ENCODE measurements around the gene ZNF106. TPM values are rescaled to one million over a fixed set of nuclear protein-coding genes. Genes with fewer than 3 reads are reported as not detected.

ZNF106 gene
- total RNA-seq, 1 donor from 2014 or later = 87.8 TPM

GRCh38 chr15:42421376-42421775, 69.6 kb downstream of the ZNF106 start:
- DNase-seq (ENCODE audit: low spot score) = no peak
- intact Hi-C loops (cut with DNase I) = no loop called here
- no peak for ATAC-seq

GRCh38 chr15:42419369-42419768, 71.6 kb downstream of the ZNF106 start:
- intact Hi-C loops (cut with DNase I) = no loop called here
- ATAC-seq (peak; percentile 87), DNase-seq (ENCODE audit: low spot score) (no peak)

GRCh38 chr15:42413920-42414319, 77.0 kb downstream of the ZNF106 start:
- ATAC-seq (no peak), DNase-seq (ENCODE audit: low spot score) (no peak)
- intact Hi-C loops (cut with DNase I) = no loop called here

GRCh38 chr15:42411884-42412283, 79.1 kb downstream of the ZNF106 start:
- intact Hi-C loops (cut with DNase I) = no loop called here
- DNase-seq (ENCODE audit: low spot score) (no peak), ATAC-seq (no peak)

GRCh38 chr15:42409011-42409410, 81.9 kb downstream of the ZNF106 start:
- no peak for ATAC-seq
- no peak for DNase-seq (ENCODE audit: low spot score)
- intact Hi-C loops (cut with DNase I) = no loop called here

GRCh38 chr15:42408178-42408577, 82.8 kb downstream of the ZNF106 start:
- intact Hi-C loops (cut with DNase I) = no loop called here
- ATAC-seq (no peak), DNase-seq (ENCODE audit: low spot score) (no peak)

- intact Hi-C loops (cut with DNase I) = no loop called here
- no peak for DNase-seq (ENCODE audit: low spot score)
- ATAC-seq = no peak
Observed at GRCh38 chr15:42405863-42406482, 85.0 kb downstream of the ZNF106 start.

GRCh38 chr15:42404461-42405235, 86.3 kb downstream of the ZNF106 start:
- intact Hi-C loops (cut with DNase I) = no loop called here
- peak; percentile 61 for ATAC-seq

GRCh38 chr15:42403389-42403788, 87.6 kb downstream of the ZNF106 start:
- intact Hi-C loops (cut with DNase I) = no loop called here
- DNase-seq (ENCODE audit: low spot score) (no peak), ATAC-seq (no peak)

More at GRCh38 chr15:42404461-42405235, 86.3 kb downstream of the ZNF106 start:
- no peak for DNase-seq (ENCODE audit: low spot score)

- ATAC-seq (no peak), DNase-seq (ENCODE audit: low spot score) (no peak)
- intact Hi-C loops (cut with DNase I) = no loop called here
Observed at GRCh38 chr15:42402455-42403205, 88.3 kb downstream of the ZNF106 start.

GRCh38 chr15:42401544-42402454, 89.1 kb downstream of the ZNF106 start:
- ATAC-seq = no peak
- intact Hi-C loops (cut with DNase I) = no loop called here
- DNase-seq (ENCODE audit: low spot score) = no peak

GRCh38 chr15:42395838-42396237, 95.1 kb downstream of the ZNF106 start:
- ATAC-seq = no peak
- intact Hi-C loops (cut with DNase I) = no loop called here
- no peak for DNase-seq (ENCODE audit: low spot score)

GRCh38 chr15:42394106-42394505, 96.8 kb downstream of the ZNF106 start:
- no peak for DNase-seq (ENCODE audit: low spot score)
- intact Hi-C loops (cut with DNase I) = no loop called here
- no peak for ATAC-seq

- ATAC-seq (no peak), DNase-seq (ENCODE audit: low spot score) (no peak)
- intact Hi-C loops (cut with DNase I) = no loop called here
Observed at GRCh38 chr15:42392309-42393024, 98.5 kb downstream of the ZNF106 start.

GRCh38 chr15:42387603-42388002, 103.3 kb downstream of the ZNF106 start:
- ATAC-seq = no peak

GRCh38 chr15:42385980-42386700, 104.8 kb downstream of the ZNF106 start:
- ATAC-seq (no peak), DNase-seq (ENCODE audit: low spot score) (no peak)
- intact Hi-C loops (cut with DNase I) = no loop called here

More at GRCh38 chr15:42387603-42388002, 103.3 kb downstream of the ZNF106 start:
- intact Hi-C loops (cut with DNase I) = no loop called here
- no peak for DNase-seq (ENCODE audit: low spot score)

- intact Hi-C loops (cut with DNase I) = no loop called here
- ATAC-seq (no peak), DNase-seq (ENCODE audit: low spot score) (no peak)
Observed at GRCh38 chr15:42385206-42385979, 105.5 kb downstream of the ZNF106 start.
